HepG2 (cell line): Measurements from ENCODE around the gene COX6B1. TPM values are rescaled to one million over a fixed set of nuclear protein-coding genes. Genes with fewer than 3 reads are reported as not detected.
A peak's percentile ranks its signal among the peaks of the same experiment; 100 is the strongest.

ENCODE experiments used
- ATAC-seq: fragments of 200-7000 bp; cut with Tn5 transposase; 3 replicates; pipeline ENCODE4 v1.9.1; 2020; ENCODE audit warnings: mild to moderate bottlenecking, moderate library complexity
- BruUV-seq: library from RNA; stranded (reverse); fragments of 400-500 nt; replicated peaks from 2 replicates; lab custom pipeline; 2021; lab: Mats Ljungman, UMichigan
- CTCF ChIA-PET: fragments of 300-600 bp; formaldehyde crosslinking; extraction: SDS; loops from one replicate; lab custom pipeline; 2021; ENCODE audit warnings: low total read pairs, inconsistent platforms, low intra/inter-chr PET ratio; lab: Yijun Ruan, JAX
- POLR2A ChIA-PET: fragments of 350-600 bp; sonication (Branson Sonifier 250); formaldehyde crosslinking; loops from one replicate; lab custom pipeline; 2020; ENCODE audit warnings: antibody characterized with exemption, inconsistent platforms; lab: Yijun Ruan, JAX
- DNase-seq: peaks from one replicate; pipeline ENCODE4 v3.0.0-alpha.2; 2015; ENCODE audit warnings: low spot score
- FAIRE-seq: peaks from 3 replicates; lab custom pipeline; 2011; peaks lifted over from hg19 to GRCh38; lab: Jason Lieb, UNC
- H2AFZ ChIP-seq: one replicate; pipeline ENCODE4 v1.6.1; 2011; ENCODE audit warnings: low read length, inconsistent platforms
- H3K27ac ChIP-seq: fragments of 300-600 bp; 3 replicates; pipeline ENCODE4 v1.8.0; 2011; ENCODE audit warnings: mixed run types, mild to moderate bottlenecking, mixed read lengths, low read length, inconsistent platforms; ENCODE audit not compliant: insufficient read depth; ENCODE audit errors: extremely low read length
- H3K27me3 ChIP-seq, 2 experiments: fragments of 200-600 bp in 1 of 2; 2 replicates in 1 of 2; 3 replicates in 1 of 2; pipeline versions ENCODE4 v1.6.0 to v1.8.0; 2011; ENCODE audit warnings: low read length in 2 of 2, mild to moderate bottlenecking in 2 of 2, moderate library complexity in 2 of 2, inconsistent platforms in 1 of 2; ENCODE audit not compliant: insufficient read depth in 2 of 2, control insufficient read depth in 1 of 2
- H3K36me3 ChIP-seq, 2 experiments: fragments of 200-600 bp in 1 of 2; replicated peaks in 1 of 2; 2 replicates in 1 of 2; 3 replicates in 1 of 2; pipeline versions ENCODE4 v1.5.1 to v1.8.0; 2011; ENCODE audit warnings: low read length in 2 of 2, inconsistent platforms in 1 of 2; ENCODE audit not compliant: insufficient read depth in 2 of 2, control insufficient read depth in 1 of 2
- H3K4me1 ChIP-seq: 2 replicates; pipeline ENCODE4 v1.5.1; 2012; ENCODE audit warnings: low read length, inconsistent platforms; ENCODE audit not compliant: insufficient read depth
- H3K4me2 ChIP-seq: 2 replicates; pipeline ENCODE4 v1.6.0; 2011; ENCODE audit warnings: low read depth, low read length, inconsistent platforms
- H3K4me3 ChIP-seq, 3 experiments: fragments of 200-600 bp in 1 of 3; sonication (generic), shearing (Covaris generic) in 1 of 3; replicated peaks in 1 of 3; 2 replicates each; pipeline ENCODE4 v1.5.1; 2011 to 2016; ENCODE audit warnings: low read length in 3 of 3, inconsistent platforms in 2 of 3, low read depth in 2 of 3, mild to moderate bottlenecking in 2 of 3, control low read depth in 1 of 3, mixed read lengths in 1 of 3; ENCODE audit not compliant: insufficient read depth in 1 of 3
- H3K79me2 ChIP-seq: one replicate; pipeline ENCODE4 v1.6.1; 2011; ENCODE audit warnings: low read length, inconsistent platforms; ENCODE audit not compliant: insufficient read depth
- H3K9ac ChIP-seq: 2 replicates; pipeline ENCODE4 v1.6.0; 2011; ENCODE audit warnings: mild to moderate bottlenecking, low read depth, low read length, inconsistent platforms; ENCODE audit not compliant: insufficient read depth
- H3K9me3 ChIP-seq: 2 replicates; pipeline ENCODE4 v1.5.1; 2012; ENCODE audit warnings: mild to moderate bottlenecking, low read length
- H4K20me1 ChIP-seq: 2 replicates; pipeline ENCODE4 v1.6.0; 2011; ENCODE audit warnings: inconsistent platforms, mild to moderate bottlenecking, low read length, moderate library complexity; ENCODE audit not compliant: insufficient read depth
- E2F5 ChIP-seq: sonication (generic); formaldehyde crosslinking; conservative IDR thresholded peaks from 2 replicates; pipeline ENCODE4 v1.4.0; 2020; ENCODE audit warnings: missing genetic modification reagents
- IRF9 ChIP-seq: sonication (generic); formaldehyde crosslinking; IDR thresholded peaks from 2 replicates; pipeline ENCODE4 v1.8.0; 2022; ENCODE audit warnings: missing genetic modification reagents, mild to moderate bottlenecking, borderline replicate concordance
- KDM1A ChIP-seq: IDR thresholded peaks from 2 replicates; pipeline ENCODE4 v1.6.1; 2016; ENCODE audit warnings: missing compliant biosample characterization
- MIXL1 ChIP-seq: IDR thresholded peaks from 2 replicates; pipeline ENCODE4 v1.6.1; 2016
- RBAK ChIP-seq: sonication (generic); formaldehyde crosslinking; IDR thresholded peaks from 2 replicates; pipeline ENCODE4 v1.5.1; 2020; ENCODE audit warnings: mild to moderate bottlenecking, missing genetic modification reagents
- SMAD3 ChIP-seq: sonication (generic); formaldehyde crosslinking; IDR thresholded peaks from 2 replicates; pipeline ENCODE4 v1.4.0; 2020; ENCODE audit warnings: missing genetic modification reagents
- SRF ChIP-seq: IDR thresholded peaks from 2 replicates; pipeline ENCODE4 v1.6.1; 2011; ENCODE audit warnings: mild to moderate bottlenecking, low read depth, low read length, moderate library complexity
- THRA ChIP-seq: sonication (generic); formaldehyde crosslinking; IDR thresholded peaks from 2 replicates; pipeline ENCODE4 v1.4.0; 2020; ENCODE audit warnings: missing genetic modification reagents, borderline replicate concordance
- XBP1 ChIP-seq: sonication (generic); formaldehyde crosslinking; IDR thresholded peaks from 2 replicates; pipeline ENCODE4 v1.5.0; 2020; ENCODE audit warnings: missing genetic modification reagents
- ZBTB20 ChIP-seq: sonication (generic); formaldehyde crosslinking; IDR thresholded peaks from 2 replicates; pipeline ENCODE4 v1.8.1; 2023; ENCODE audit warnings: missing genetic modification reagents, low read depth, mild to moderate bottlenecking, borderline replicate concordance
- ZNF7 ChIP-seq: IDR thresholded peaks from 2 replicates; pipeline ENCODE4 v1.6.1; 2016; ENCODE audit warnings: missing biosample characterization, missing genetic modification reagents
- ZNF737 ChIP-seq: sonication (generic); formaldehyde crosslinking; IDR thresholded peaks from 2 replicates; pipeline ENCODE4 v1.5.0; 2020; ENCODE audit warnings: missing genetic modification reagents, mild to moderate bottlenecking, borderline replicate concordance
- WGBS: methylation state at CpG from one replicate; pipeline ENCODE4 v1.1.6; 2017; ENCODE audit warnings: low lambda C conversion rate; 5-methylcytosine and 5-hydroxymethylcytosine counted together
- in situ Hi-C: cut with HindIII; loops from 2 replicates; pipeline ENCODE4 v1.10.0; 2017; ENCODE audit warnings: low pct_unique_long_range_greater_than_20kb; ENCODE audit not compliant: extremely low pct_ligation_motif_present
- intact Hi-C: fragments of 100-400 bp; cut with micrococcal nuclease; formaldehyde crosslinking; loops from one replicate; pipeline ENCODE4 v1.10.0; 2022; ENCODE audit not compliant: unreplicated experiment
- polyA plus RNA-seq, 8 experiments: library from polyadenylated mRNA; depleted of rRNA in 3 of 8; stranded (reverse) in 7 of 8; unstranded in 1 of 8; fragments of >200 nt; fragmentation: Illumina TruSeq in 4 of 8; extraction: Trizol in 4 of 8; gene quantifications; 2 replicates each; pipeline versions ENCODE4 v1.2.1 to v1.2.3, GENCODE V29; 2011 to 2016; ENCODE audit warnings: low read depth in 4 of 8, missing spikeins in 1 of 8, mixed read lengths in 1 of 8; ENCODE audit not compliant: insufficient read depth in 1 of 8
- total RNA-seq, 5 experiments: library from RNA; depleted of rRNA; stranded (reverse); fragments of >200 nt; fragmentation: Illumina TruSeq; extraction: Trizol; gene quantifications; 2 replicates each; pipeline ENCODE4 v1.2.3, GENCODE V29; 2016; ENCODE audit warnings: low read depth in 1 of 5

The COX6B1 gene
- total and polyA plus RNA-seq, 2 of the 13 experiments (the other 11 are each of a cell fraction or from before 2014, with no cell fraction given) = 481 to 487 TPM

- ATAC-seq (no peak), DNase-seq (no peak), FAIRE-seq (no peak)
- no peaks in the 10 kb centered on the region for H3K36me3 ChIP-seq
- H3K27me3 ChIP-seq = no peaks in the 10 kb centered on the region
- H3K4me3 ChIP-seq = no peak overlapping the region
- H3K4me1 ChIP-seq = peaks cover 35% of the 10 kb centered on the region
- no TSS peak for BruUV-seq
- in situ Hi-C loops = loop anchor here (10.0 kb wide), 1 partner anchor 119 kb away; the partner anchor contains the start of gene PRODH2
- no peaks in the 10 kb centered on the region for H3K9me3 ChIP-seq
- ChIA-PET POLR2A (interaction anchor here (1.3 kb wide), 1 partner anchor 45 kb away, joined by 4 read pairs; no protein-coding TSS in a partner anchor), CTCF (interaction anchor here (6.1 kb wide), 1 partner anchor 21 kb away, joined by 201 read pairs; the partner anchor contains the start of gene KMT2B)
- WGBS = 53% methylated on average over 2 of the region's 2 CpGs
- intact Hi-C loops = loop anchor here (10.0 kb wide), 2 partner anchors 49 to 119 kb away; partner anchors contain the start of genes IGFLR1, LIN37, PRODH2 and PSENEN
- no peak overlapping the region for H3K27ac ChIP-seq
- no peaks in the 10 kb centered on the region for H4K20me1 ChIP-seq
- TF ChIP-seq RBAK (peak; percentile 99), XBP1 (CRISPR knock-in tag) (no peak), THRA (CRISPR knock-in tag) (peak; percentile 55; the same call in 1 of the 2 replicates), IRF9 (CRISPR knock-in tag) (no peak), SRF (no peak), E2F5 (CRISPR knock-in tag) (no peak), KDM1A (no peak), MIXL1 (CRISPR knock-in tag) (no peak), ZNF7 (CRISPR knock-in tag) (no peak), ZBTB20 (CRISPR knock-in tag) (no peak), ZNF737 (CRISPR knock-in tag) (no peak), SMAD3 (no peak)
- no peak overlapping the region for H3K9ac ChIP-seq
- H3K79me2 ChIP-seq = no peaks in the 10 kb centered on the region
- no peak overlapping the region for H3K4me2 ChIP-seq
- no peak overlapping the region for H2AFZ ChIP-seq
Observed at GRCh38 chr19:35695895-35696422, 47.8 kb downstream of the COX6B1 start.
